Activated CD4-positive, CD25-positive, alpha-beta regulatory T cell treated with anti-CD3 and anti-CD28 coated beads, Interleukin-2, amount 50 U/mL, for 72 hours (primary cell): ENCODE measurements around the gene MAD1L1.
"Not testable (repeated sequence)": the region's sequence is repeated elsewhere in the genome, so short reads cannot be mapped to it uniquely, and the experiment has no call there.

ENCODE experiments used
- DNase-seq: peaks from one replicate; pipeline ENCODE4 v3.0.0; 2021

MAD1L1 gene

GRCh38 chr7:2080477-2080876, 152.3 kb downstream of the MAD1L1 start:
- DNase-seq = no peak

- DNase-seq = no peak
These were observed 152.7 kb downstream of the MAD1L1 start for GRCh38 chr7:2080060-2080387.

- DNase-seq = no peak
These were observed 153.2 kb downstream of the MAD1L1 start for GRCh38 chr7:2079332-2080059.

- no peak for DNase-seq
These were observed 153.8 kb downstream of the MAD1L1 start for GRCh38 chr7:2078899-2079298.

- no peak for DNase-seq
These were observed 156.1 kb downstream of the MAD1L1 start for GRCh38 chr7:2076649-2077064.

- no peak for DNase-seq
These were observed 156.9 kb downstream of the MAD1L1 start for GRCh38 chr7:2075811-2076210.

GRCh38 chr7:2074691-2075090, 158.1 kb downstream of the MAD1L1 start:
- no peak for DNase-seq

- no peak for DNase-seq
These were observed 159.9 kb downstream of the MAD1L1 start for GRCh38 chr7:2072798-2073197.

- no peak for DNase-seq
These were observed 160.7 kb downstream of the MAD1L1 start for GRCh38 chr7:2072042-2072441.

- DNase-seq = no peak
These were observed 161.5 kb downstream of the MAD1L1 start for GRCh38 chr7:2071133-2071832.

GRCh38 chr7:2070151-2070763, 162.5 kb downstream of the MAD1L1 start:
- no peak for DNase-seq

- DNase-seq = no peak
These were observed 163.3 kb downstream of the MAD1L1 start for GRCh38 chr7:2069472-2069860.

GRCh38 chr7:2068693-2069471, 163.9 kb downstream of the MAD1L1 start:
- DNase-seq = no peak

GRCh38 chr7:2066251-2066919, 166.4 kb downstream of the MAD1L1 start:
- no peak for DNase-seq

GRCh38 chr7:2065528-2065927, 167.2 kb downstream of the MAD1L1 start:
- no peak for DNase-seq

- DNase-seq = no peak
These were observed 169.0 kb downstream of the MAD1L1 start for GRCh38 chr7:2063563-2064260.

- no peak for DNase-seq
These were observed 170.1 kb downstream of the MAD1L1 start for GRCh38 chr7:2062648-2063047.

GRCh38 chr7:2060701-2061100, 172.0 kb downstream of the MAD1L1 start:
- no peak for DNase-seq

- DNase-seq = no peak
These were observed 172.6 kb downstream of the MAD1L1 start for GRCh38 chr7:2059964-2060700.

- DNase-seq = not testable (repeated sequence)
These were observed 174.5 kb downstream of the MAD1L1 start for GRCh38 chr7:2058246-2058645.

GRCh38 chr7:2055956-2056355, 176.8 kb downstream of the MAD1L1 start:
- DNase-seq = no peak

- no peak for DNase-seq
These were observed 177.8 kb downstream of the MAD1L1 start for GRCh38 chr7:2054927-2055326.
